ENCODE results near the gene UBL3.

Gene UBL3

DNA sequence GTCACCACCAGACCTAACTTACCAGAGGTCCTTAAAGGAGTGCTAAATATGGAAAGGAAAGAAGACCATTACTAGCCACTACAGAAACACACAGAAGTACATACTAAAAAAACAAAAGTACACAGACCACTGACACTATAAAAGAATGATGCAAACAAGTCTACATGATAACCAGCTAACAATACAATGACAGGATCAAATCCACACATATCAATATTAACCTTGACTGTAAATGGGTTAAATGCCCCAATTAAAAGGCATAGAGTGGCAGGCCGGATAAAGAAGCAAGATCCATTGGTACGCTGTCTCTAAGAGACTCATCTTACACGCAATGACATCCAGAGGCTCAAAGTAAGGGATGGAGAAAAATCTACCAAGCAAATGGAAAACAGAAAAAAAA, 47.2 kb downstream of the UBL3 start:
- H3K4me3 ChIP-seq (ENCODE audit: low read depth, low read length), result no peak overlapping the region
- TF ChIP-seq CTCF (IDR thresholded peaks at IDR 0.05; ENCODE audit: borderline replicate concordance, insufficient read depth, low read depth, low read length), result no peak

DNA sequence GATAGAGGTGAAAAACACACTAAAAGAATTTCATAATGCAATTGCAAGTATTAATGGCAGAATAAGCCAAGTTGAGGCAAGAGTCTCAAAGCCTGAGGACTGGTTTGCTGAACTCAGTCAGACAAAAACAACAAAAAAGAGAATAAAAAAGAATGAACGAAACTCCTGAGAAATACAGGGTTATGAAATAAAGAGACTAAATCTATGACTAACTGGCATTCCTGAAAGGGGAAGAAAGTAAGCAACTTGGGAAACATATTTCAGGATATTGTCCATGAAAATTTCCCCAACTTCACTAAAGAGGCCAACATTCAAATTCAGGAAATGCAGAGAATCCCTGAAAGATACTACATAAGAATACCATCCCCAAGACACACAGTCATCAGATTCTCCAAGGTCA, 47.8 kb downstream of the UBL3 start:
- H3K4me3 ChIP-seq (ENCODE audit: low read depth, low read length), result no peak overlapping the region
- no peak for TF ChIP-seq CTCF (IDR thresholded peaks at IDR 0.05; ENCODE audit: borderline replicate concordance, insufficient read depth, low read depth, low read length)

DNA sequence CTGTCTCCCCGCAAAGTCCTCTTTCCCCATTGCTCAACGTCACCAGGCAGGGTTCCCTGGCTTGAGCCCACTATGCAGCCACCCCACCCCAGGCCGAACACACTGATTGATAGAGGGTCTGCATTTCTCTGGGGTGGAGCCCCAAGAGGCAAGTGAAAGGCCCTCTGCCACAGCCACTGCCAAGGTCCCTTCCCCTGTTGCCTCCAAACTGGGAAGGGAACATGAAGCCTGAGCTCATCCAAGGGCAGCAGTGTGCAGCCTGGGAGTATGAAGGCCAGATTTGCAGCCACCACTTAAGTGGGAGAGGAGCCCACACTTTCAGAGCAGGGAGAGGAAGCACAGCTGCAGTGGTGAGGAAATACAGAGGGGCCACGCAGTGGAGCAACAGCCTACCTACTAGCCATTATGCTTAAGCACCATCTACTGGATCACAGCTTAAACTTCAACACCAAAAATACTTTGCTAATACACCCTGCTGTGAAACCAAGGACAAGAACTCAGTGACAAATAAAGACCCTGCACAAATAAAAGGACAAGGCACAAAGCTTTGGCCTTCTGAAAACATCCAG, 48.6 kb downstream of the UBL3 start:
- no peak for TF ChIP-seq CTCF (IDR thresholded peaks at IDR 0.05; ENCODE audit: borderline replicate concordance, insufficient read depth, low read depth, low read length)
- H3K4me3 ChIP-seq (ENCODE audit: low read depth, low read length), result no peak overlapping the region

GRCh38 chr13:29801102-29801501, 49.3 kb downstream of the UBL3 start:
- no peak overlapping the region for H3K4me3 ChIP-seq (ENCODE audit: low read depth, low read length)
- TF ChIP-seq CTCF (IDR thresholded peaks at IDR 0.05; ENCODE audit: borderline replicate concordance, insufficient read depth, low read depth, low read length), result no peak

DNA sequence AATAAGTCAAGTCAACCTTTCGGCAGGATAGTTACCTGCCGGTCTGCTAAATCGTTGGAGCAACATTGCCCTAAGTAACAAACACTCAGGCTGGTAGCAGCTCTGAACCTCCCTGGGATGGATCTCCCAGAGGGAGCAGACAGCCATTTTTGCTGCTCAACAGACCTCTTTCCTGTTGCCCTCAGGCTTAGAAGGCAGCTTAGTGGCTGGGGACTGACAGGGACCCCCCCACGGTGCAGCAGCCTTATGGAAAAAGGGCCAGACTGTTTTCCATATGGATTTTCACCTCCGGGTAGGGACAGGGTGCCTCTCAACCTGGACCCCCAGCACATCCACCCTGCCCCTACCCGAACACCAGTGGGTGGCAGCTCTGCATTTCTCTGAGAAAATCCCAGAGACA, 49.7 kb downstream of the UBL3 start:
- no peak for TF ChIP-seq CTCF (IDR thresholded peaks at IDR 0.05; ENCODE audit: borderline replicate concordance, insufficient read depth, low read depth, low read length)

DNA sequence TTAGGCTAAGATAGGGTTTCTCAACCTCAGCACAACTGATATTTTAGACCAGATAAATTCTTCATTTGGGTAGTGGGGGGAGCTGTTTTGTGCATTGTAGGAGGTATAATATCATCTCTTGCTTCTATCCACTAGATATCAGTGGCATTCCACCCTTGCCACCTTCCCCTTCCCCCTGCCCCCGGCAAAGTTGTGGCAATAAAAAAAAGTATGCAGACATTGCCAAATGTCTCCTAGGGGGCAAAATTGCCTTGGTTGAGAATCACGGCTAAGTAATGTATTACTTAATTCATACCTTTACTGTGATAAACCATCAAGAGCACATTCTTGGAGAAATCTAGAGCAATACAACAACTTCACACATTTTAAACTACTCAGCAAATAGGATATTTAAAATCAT, 51.4 kb downstream of the UBL3 start:
- no peak for TF ChIP-seq CTCF (IDR thresholded peaks at IDR 0.05; ENCODE audit: borderline replicate concordance, insufficient read depth, low read depth, low read length)

More for the DNA sequence above, 49.7 kb downstream of the UBL3 start:
- no peak overlapping the region for H3K4me3 ChIP-seq (ENCODE audit: low read depth, low read length)

GRCh38 chr13:29791997-29792780, 58.2 kb downstream of the UBL3 start:
- H3K4me3 ChIP-seq (ENCODE audit: low read depth, low read length), result no peak overlapping the region
- no peak for TF ChIP-seq CTCF (IDR thresholded peaks at IDR 0.05; ENCODE audit: borderline replicate concordance, insufficient read depth, low read depth, low read length)

More for the DNA sequence above, 51.4 kb downstream of the UBL3 start:
- H3K4me3 ChIP-seq (ENCODE audit: low read depth, low read length), result no peak overlapping the region
